Panc1 (cell line): ENCODE results near the gene EGFR. TPM values are rescaled to one million over a fixed set of nuclear protein-coding genes. Genes with fewer than 3 reads are reported as not detected.

ENCODE experiments used
- ATAC-seq: fragments of 200-7000 bp; cut with Tn5 transposase; 2 replicates; pipeline ENCODE4 v1.9.1; 2020; ENCODE audit warnings: mild to moderate bottlenecking, moderate library complexity
- BruUV-seq: library from RNA; stranded (reverse); fragments of 400-500 nt; replicated peaks from 2 replicates; lab custom pipeline; 2021; lab: Mats Ljungman, UMichigan
- CTCF ChIA-PET: fragments of 300-600 bp; sonication (Branson Sonifier 250); formaldehyde crosslinking; loops from one replicate; lab custom pipeline; 2022; ENCODE audit warnings: antibody characterized with exemption; lab: Charles Lee
- POLR2A ChIA-PET: fragments of 300-600 bp; sonication (Branson Sonifier 250); formaldehyde crosslinking; loops from one replicate; lab custom pipeline; 2022; ENCODE audit warnings: antibody characterized with exemption; lab: Charles Lee
- DNase-seq: peaks from one replicate; pipeline ENCODE4 v3.0.0-alpha.2; 2010; ENCODE audit warnings: low read depth, low spot score
- H3K27ac ChIP-seq: 2 replicates; pipeline ENCODE4 v1.5.1; 2011; ENCODE audit warnings: mild to moderate bottlenecking, low read length, inconsistent platforms
- H3K27me3 ChIP-seq: fragments of 200-500 bp; sonication (Bioruptor generic); 2 replicates; pipeline ENCODE4 v1.6.0; 2014; ENCODE audit warnings: low read length, inconsistent platforms; ENCODE audit not compliant: control insufficient read depth, insufficient read depth
- H3K36me3 ChIP-seq: fragments of 200-500 bp; sonication (Bioruptor generic); 2 replicates; pipeline ENCODE4 v1.5.1; 2014; ENCODE audit warnings: inconsistent platforms, mild to moderate bottlenecking, low read length, moderate library complexity; ENCODE audit not compliant: control insufficient read depth, insufficient read depth
- H3K4me1 ChIP-seq: 2 replicates; pipeline ENCODE4 v1.5.1; 2011; ENCODE audit warnings: inconsistent platforms, mild to moderate bottlenecking, low read length, moderate library complexity; ENCODE audit not compliant: control insufficient read depth, insufficient read depth
- H3K4me3 ChIP-seq, 2 experiments: 2 replicates each; pipeline ENCODE4 v1.5.1; 2011 to 2012; ENCODE audit warnings: low read depth in 2 of 2, low read length in 2 of 2, mild to moderate bottlenecking in 2 of 2, inconsistent platforms in 1 of 2, moderate library complexity in 1 of 2
- H3K9me3 ChIP-seq: fragments of 200-500 bp; sonication (Bioruptor generic); 2 replicates; pipeline ENCODE4 v1.5.1; 2014; ENCODE audit warnings: low read depth, mild to moderate bottlenecking, inconsistent platforms, low read length, moderate library complexity; ENCODE audit not compliant: control insufficient read depth, insufficient read depth
- POLR2AphosphoS5 ChIP-seq: IDR thresholded peaks from 2 replicates; pipeline ENCODE4 v1.6.1; 2012; ENCODE audit warnings: mild to moderate bottlenecking, low read depth, low read length, moderate library complexity
- SIN3A ChIP-seq: IDR thresholded peaks from 2 replicates; pipeline ENCODE4 v1.6.1; 2012; ENCODE audit warnings: low read depth, mild to moderate bottlenecking, low read length, moderate library complexity, borderline replicate concordance; ENCODE audit not compliant: insufficient read depth
- TCF7L2 ChIP-seq: IDR thresholded peaks from 2 replicates; pipeline ENCODE4 v1.6.1; 2011; ENCODE audit warnings: mild to moderate bottlenecking, low read depth, low read length, inconsistent platforms
- in situ Hi-C: cut with HindIII; loops from 2 replicates; pipeline ENCODE4 v1.10.0; 2016; ENCODE audit warnings: low sequenced_read_pairs, low pct_unique_long_range_greater_than_20kb
- intact Hi-C: fragments of 100-400 bp; cut with micrococcal nuclease; formaldehyde crosslinking; loops from one replicate; pipeline ENCODE4 v1.10.0; 2022; ENCODE audit not compliant: unreplicated experiment
- total RNA-seq: library from RNA; stranded (reverse); gene quantifications from one replicate; pipeline ENCODE4 v1.2.1, GENCODE V29; 2021; ENCODE audit not compliant: unreplicated experiment
- TF ChIP-seq, protein P1 (sequence below): fragments of 450-650 bp; IDR thresholded peaks from 2 replicates; pipeline ENCODE4 v1.5.1; 2017; ENCODE audit warnings: mild to moderate bottlenecking
- TF ChIP-seq, protein P2 (sequence below), 2 experiments: IDR thresholded peaks; 2 replicates each; pipeline ENCODE4 v1.6.1; 2011 to 2012; ENCODE audit warnings: low read depth in 2 of 2, control low read depth in 1 of 2, low read length in 1 of 2, mild to moderate bottlenecking in 1 of 2, moderate library complexity in 1 of 2; ENCODE audit not compliant: insufficient read depth in 1 of 2

Gene EGFR
- total RNA-seq, 1 experiment from 2014 or later: 156 TPM

DNA sequence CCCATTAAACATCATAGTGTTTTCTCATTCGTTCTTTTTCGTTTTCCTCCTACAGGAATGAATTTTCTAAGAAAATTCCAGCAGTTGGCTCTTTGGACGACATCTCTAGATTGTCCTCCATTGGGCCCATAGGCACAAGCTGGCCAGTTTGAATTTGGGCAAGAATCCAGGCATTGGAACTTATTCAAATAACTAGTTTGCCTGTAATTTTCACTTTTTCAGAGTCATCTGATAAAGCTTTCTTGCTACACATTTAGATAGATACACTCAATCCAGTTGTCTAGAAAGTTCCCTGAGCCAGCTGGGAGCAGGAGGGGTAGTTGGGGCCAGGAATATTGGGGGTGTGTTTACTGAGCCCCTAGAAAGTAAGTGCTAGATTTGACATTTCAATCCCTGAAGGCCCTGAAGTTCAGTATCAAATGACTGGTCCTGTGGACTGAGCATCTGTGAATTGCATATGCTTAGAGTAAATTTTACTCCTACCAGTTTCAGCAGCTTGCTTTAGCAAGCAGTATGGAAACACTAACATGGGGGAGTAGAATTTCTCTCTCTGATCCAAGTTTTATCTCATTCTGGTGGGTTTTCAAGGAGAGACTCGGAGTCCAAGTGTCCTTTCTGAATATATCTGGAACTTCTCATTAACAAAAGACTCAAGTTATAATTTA is 5.2 kb downstream of the EGFR start:
- Histone ChIP-seq H3K27ac (peak overlapping the region; percentile 37; the same call in 1 of the 2 replicates), H3K4me3 (no peak overlapping the region), H3K9me3 (no peaks in the 10 kb centered on the region), H3K36me3 (0 out of 2 replicates have a peak, but pooled peaks cover 3% of the 10 kb centered on the region), H3K27me3 (no peaks in the 10 kb centered on the region), H3K4me1 (peaks cover 65% of the 10 kb centered on the region)
- ATAC-seq: no peak
- intact Hi-C loops (loop anchor here (2.0 to 10.0 kb wide), 3 partner anchors 48 to 231 kb away; no protein-coding TSS in a partner anchor), in situ Hi-C loops (no loop called here)
- DNase-seq: no peak
- no TSS peak for BruUV-seq
- ChIA-PET POLR2A (no interaction called here), CTCF (no interaction called here)
- TF ChIP-seq, protein P1, sequence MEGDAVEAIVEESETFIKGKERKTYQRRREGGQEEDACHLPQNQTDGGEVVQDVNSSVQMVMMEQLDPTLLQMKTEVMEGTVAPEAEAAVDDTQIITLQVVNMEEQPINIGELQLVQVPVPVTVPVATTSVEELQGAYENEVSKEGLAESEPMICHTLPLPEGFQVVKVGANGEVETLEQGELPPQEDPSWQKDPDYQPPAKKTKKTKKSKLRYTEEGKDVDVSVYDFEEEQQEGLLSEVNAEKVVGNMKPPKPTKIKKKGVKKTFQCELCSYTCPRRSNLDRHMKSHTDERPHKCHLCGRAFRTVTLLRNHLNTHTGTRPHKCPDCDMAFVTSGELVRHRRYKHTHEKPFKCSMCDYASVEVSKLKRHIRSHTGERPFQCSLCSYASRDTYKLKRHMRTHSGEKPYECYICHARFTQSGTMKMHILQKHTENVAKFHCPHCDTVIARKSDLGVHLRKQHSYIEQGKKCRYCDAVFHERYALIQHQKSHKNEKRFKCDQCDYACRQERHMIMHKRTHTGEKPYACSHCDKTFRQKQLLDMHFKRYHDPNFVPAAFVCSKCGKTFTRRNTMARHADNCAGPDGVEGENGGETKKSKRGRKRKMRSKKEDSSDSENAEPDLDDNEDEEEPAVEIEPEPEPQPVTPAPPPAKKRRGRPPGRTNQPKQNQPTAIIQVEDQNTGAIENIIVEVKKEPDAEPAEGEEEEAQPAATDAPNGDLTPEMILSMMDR: no peak
- TF ChIP-seq, protein P2, sequence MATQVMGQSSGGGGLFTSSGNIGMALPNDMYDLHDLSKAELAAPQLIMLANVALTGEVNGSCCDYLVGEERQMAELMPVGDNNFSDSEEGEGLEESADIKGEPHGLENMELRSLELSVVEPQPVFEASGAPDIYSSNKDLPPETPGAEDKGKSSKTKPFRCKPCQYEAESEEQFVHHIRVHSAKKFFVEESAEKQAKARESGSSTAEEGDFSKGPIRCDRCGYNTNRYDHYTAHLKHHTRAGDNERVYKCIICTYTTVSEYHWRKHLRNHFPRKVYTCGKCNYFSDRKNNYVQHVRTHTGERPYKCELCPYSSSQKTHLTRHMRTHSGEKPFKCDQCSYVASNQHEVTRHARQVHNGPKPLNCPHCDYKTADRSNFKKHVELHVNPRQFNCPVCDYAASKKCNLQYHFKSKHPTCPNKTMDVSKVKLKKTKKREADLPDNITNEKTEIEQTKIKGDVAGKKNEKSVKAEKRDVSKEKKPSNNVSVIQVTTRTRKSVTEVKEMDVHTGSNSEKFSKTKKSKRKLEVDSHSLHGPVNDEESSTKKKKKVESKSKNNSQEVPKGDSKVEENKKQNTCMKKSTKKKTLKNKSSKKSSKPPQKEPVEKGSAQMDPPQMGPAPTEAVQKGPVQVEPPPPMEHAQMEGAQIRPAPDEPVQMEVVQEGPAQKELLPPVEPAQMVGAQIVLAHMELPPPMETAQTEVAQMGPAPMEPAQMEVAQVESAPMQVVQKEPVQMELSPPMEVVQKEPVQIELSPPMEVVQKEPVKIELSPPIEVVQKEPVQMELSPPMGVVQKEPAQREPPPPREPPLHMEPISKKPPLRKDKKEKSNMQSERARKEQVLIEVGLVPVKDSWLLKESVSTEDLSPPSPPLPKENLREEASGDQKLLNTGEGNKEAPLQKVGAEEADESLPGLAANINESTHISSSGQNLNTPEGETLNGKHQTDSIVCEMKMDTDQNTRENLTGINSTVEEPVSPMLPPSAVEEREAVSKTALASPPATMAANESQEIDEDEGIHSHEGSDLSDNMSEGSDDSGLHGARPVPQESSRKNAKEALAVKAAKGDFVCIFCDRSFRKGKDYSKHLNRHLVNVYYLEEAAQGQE (IDR thresholded peaks at IDR 0.05; ENCODE audit: insufficient read depth in 1 of 2, low read depth in 2 of 2, low read length in 1 of 2): no peak
- TF ChIP-seq POLR2AphosphoS5 (no peak), TCF7L2 (no peak), SIN3A (no peak)

DNA sequence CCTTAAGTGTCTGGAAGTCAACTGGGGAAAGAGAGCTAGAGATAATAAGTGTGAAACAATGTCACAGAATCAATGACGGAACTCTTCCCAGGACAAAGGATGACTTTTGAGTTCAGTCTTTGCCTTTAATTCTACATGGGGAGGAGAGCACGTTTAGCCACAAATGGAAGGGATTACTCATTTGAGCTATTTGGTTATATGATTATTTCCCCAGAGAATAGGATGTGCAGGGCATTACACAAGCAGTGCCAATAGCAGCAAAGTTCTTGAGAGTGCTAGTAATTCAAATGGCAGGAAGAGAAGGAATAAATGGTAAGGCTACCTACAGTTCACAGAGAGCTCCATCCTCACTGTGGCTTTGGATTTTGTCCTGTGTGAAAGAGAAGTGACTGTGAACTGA is 6.0 kb downstream of the EGFR start:
- in situ Hi-C loops: no loop called here
- no peak for DNase-seq
- no TSS peak for BruUV-seq
- ChIA-PET POLR2A (no interaction called here), CTCF (no interaction called here)
- Histone ChIP-seq H3K4me1 (peaks cover 67% of the 10 kb centered on the region), H3K36me3 (0 out of 2 replicates have a peak, but pooled peaks cover 3% of the 10 kb centered on the region), H3K27me3 (no peaks in the 10 kb centered on the region), H3K9me3 (no peaks in the 10 kb centered on the region), H3K4me3 (no peak overlapping the region), H3K27ac (peak overlapping the region; percentile 37; the same call in 1 of the 2 replicates)
- TF ChIP-seq SIN3A (no peak), POLR2AphosphoS5 (no peak), TCF7L2 (no peak)
- TF ChIP-seq, protein P2 (IDR thresholded peaks at IDR 0.05; ENCODE audit: insufficient read depth in 1 of 2, low read depth in 2 of 2, low read length in 1 of 2): no peak
- TF ChIP-seq, protein P1: no peak
- no peak for ATAC-seq
- intact Hi-C loops: loop anchor here (5.0 to 10.0 kb wide), 2 partner anchors 48 to 230 kb away; no protein-coding TSS in a partner anchor
